RWPE1 (cell line): ENCODE data around the gene EIF5B.

Source experiments
- CTCF ChIA-PET: fragments of 350-600 bp; sonication (Branson Sonifier 250); formaldehyde crosslinking; extraction: SDS; loops from one replicate; lab custom pipeline; 2021; lab: Yijun Ruan, JAX
- POLR2A ChIA-PET: fragments of 400-600 bp; formaldehyde crosslinking; extraction: SDS; loops from one replicate; lab custom pipeline; 2020; ENCODE audit warnings: antibody characterized with exemption; ENCODE audit not compliant: low non-redundant PET; lab: Yijun Ruan, JAX
- DNase-seq: peaks from one replicate; pipeline ENCODE4 v3.0.0; 2012; ENCODE audit warnings: low spot score
- H3K27ac ChIP-seq: fragments of 450-650 bp; 2 replicates; pipeline ENCODE4 v1.5.1; 2017
- CTCF ChIP-seq: fragments of 450-650 bp; conservative IDR thresholded peaks from 2 replicates; pipeline ENCODE4 v1.5.1; 2017; ENCODE audit warnings: low read depth, mild to moderate bottlenecking

The EIF5B gene

GRCh38 chr2:99373144-99373543 lies 36.0 kb downstream of the EIF5B start:
- ChIA-PET POLR2A (no interaction called here), CTCF (no interaction called here)
- no peak overlapping the region for H3K27ac ChIP-seq
- no peak for DNase-seq
- no peak for TF ChIP-seq CTCF

- POLR2A ChIA-PET, result no interaction called here
- DNase-seq, result no peak
- H3K27ac ChIP-seq, result no peak overlapping the region
- no peak for TF ChIP-seq CTCF
- CTCF ChIA-PET, result no interaction called here
Measured at GRCh38 chr2:99374747-99375146, 37.6 kb downstream of the EIF5B start.

- TF ChIP-seq CTCF, result no peak
- no peak for DNase-seq
- no peak overlapping the region for H3K27ac ChIP-seq
- CTCF ChIA-PET, result no interaction called here
- POLR2A ChIA-PET, result no interaction called here
Measured at GRCh38 chr2:99376254-99376864, 39.2 kb downstream of the EIF5B start.

GRCh38 chr2:99377879-99378278 lies 40.7 kb downstream of the EIF5B start:
- ChIA-PET CTCF (no interaction called here), POLR2A (no interaction called here)
- no peak for DNase-seq
- no peak for TF ChIP-seq CTCF
- no peak overlapping the region for H3K27ac ChIP-seq

GRCh38 chr2:99380376-99381010 lies 43.3 kb downstream of the EIF5B start:
- POLR2A ChIA-PET, result no interaction called here
- CTCF ChIA-PET, result no interaction called here
- no peak for TF ChIP-seq CTCF
- H3K27ac ChIP-seq, result no peak overlapping the region
- no peak for DNase-seq

GRCh38 chr2:99382143-99382542 lies 45.0 kb downstream of the EIF5B start:
- DNase-seq, result no peak
- CTCF ChIA-PET, result no interaction called here
- TF ChIP-seq CTCF, result no peak
- no peak overlapping the region for H3K27ac ChIP-seq
- POLR2A ChIA-PET, result no interaction called here
